8988T (cell line): ENCODE measurements around the gene TOX2.

ENCODE experiments used
- DNase-seq: peaks from one replicate; pipeline ENCODE4 v3.0.0; 2011

Gene TOX2

DNA sequence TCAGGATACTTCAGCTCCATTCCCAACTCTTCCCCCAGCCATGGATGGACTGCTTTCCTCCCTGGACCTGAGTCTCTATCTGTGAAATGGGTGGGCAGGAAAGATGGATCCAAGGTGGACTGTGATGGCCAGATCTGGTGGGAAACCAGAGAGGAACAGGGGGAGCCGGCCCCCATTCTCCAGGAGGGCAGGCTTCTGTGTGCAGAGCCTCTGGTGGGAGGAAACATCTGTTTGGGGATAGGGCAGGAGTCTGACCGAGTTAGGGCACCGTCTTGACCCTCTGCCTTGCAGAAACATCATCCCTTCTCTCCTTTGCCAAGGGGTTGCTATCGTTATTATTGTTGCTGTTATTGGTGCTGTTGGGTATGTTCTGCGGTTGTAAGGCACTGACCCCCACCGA is 91.5 kb downstream of the TOX2 start:
- no peak for DNase-seq

DNA sequence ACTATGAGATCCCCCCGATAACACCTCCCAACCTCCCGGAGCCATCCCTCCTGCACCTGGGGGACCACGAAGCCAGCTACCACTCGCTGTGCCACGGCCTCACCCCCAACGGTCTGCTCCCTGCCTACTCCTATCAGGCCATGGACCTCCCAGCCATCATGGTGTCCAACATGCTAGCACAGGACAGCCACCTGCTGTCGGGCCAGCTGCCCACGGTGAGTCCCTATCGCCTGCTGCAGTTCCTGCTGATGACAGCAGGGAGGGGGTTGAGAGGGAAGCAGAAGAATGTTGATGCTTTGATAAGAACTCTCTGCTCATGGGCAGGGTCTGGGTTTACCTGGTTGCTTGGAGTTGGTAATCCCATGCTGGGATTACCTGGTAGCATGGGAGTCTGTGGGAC is 91.9 kb downstream of the TOX2 start:
- DNase-seq, result no peak

DNA sequence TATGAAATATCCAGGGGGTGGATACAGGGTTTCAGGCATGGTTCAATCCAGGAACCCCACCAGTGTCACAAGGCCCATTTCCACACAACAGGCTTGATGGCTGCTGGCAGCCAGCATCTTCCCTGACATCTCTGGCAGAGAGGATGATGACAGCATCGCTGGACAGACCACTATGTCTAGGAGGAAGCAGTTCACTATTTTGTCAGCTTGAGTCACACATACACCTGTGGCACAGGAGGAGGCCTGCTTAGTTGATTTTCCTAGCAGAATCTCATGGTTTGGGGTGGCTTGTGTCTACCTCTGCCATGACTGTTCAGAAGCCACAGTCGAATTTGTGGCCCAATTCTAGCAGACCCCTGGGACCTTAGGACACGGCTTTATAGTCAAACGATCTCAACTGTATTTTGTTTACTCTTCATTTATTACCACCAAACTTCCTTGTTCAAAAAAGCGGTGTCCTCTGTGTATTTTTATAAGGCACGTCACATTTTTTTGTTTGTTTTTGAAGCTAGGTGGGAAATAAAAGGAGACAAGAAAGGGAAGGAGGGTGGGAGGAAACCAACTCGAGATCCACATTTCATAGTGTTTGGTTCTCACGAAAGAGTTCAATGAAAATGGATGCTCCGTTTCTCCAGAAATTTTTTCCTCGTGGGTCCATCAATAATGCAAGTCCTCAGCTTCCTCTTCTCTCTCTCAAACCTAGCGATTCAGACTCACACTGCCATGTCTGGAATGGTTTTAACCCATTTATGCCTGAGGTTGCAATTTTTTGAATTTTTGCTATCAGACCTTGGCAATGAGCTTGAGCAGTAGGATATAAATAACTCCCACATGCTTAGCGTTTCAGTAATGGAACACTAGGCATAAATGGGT is 94.4 kb downstream of the TOX2 start:
- no peak for DNase-seq

- DNase-seq, result no peak
Observed at GRCh38 chr20:44009679-44009992, 95.0 kb downstream of the TOX2 start.

GRCh38 chr20:44010162-44010704 is 95.6 kb downstream of the TOX2 start:
- no peak for DNase-seq

- no peak for DNase-seq
Observed at GRCh38 chr20:44011251-44011940, 96.7 kb downstream of the TOX2 start.

- DNase-seq, result no peak
Observed at GRCh38 chr20:44012466-44013226, 98.0 kb downstream of the TOX2 start.

- DNase-seq, result no peak
Observed at GRCh38 chr20:44014807-44015732, 100.4 kb downstream of the TOX2 start.

DNA sequence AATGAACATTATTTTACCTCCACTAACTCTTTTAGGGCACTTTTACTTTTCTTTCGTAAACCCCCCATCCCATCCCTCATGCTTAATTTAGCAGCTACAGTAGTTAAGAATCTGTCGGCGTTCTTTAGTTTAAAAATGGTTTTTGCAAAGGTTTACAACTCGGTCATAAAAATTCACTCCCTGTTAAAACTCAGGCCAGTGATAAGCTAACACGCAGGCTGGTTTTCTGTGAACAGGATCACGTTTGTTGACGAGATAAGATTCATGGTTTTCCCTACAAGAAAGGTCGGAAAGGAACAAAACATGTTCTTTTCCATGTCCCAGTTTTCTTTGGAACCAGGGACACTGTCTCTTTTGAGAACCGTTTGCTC is 101.1 kb downstream of the TOX2 start:
- DNase-seq, result no peak

DNA sequence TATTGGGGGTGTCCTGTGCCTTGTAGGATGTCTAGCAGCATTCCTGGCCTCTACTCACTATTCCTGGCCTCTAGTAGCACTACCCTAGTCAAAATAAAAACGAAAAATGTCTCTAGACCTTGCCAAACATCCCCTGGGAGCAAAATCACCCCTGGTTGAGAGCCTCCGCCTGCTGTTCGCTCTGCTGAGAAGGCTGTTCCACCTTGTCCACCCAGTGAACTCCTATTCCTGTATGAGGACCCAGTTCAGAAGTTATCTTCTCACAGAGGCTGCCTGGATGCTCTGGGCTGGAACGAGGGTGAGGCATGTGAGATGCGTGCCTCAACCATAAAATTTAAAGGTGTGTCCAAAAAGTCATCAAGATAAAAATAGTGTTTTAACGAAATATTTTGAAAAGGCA is 101.9 kb downstream of the TOX2 start:
- no peak for DNase-seq

- DNase-seq, result no peak
Observed at GRCh38 chr20:44017211-44017610, 102.6 kb downstream of the TOX2 start.

DNA sequence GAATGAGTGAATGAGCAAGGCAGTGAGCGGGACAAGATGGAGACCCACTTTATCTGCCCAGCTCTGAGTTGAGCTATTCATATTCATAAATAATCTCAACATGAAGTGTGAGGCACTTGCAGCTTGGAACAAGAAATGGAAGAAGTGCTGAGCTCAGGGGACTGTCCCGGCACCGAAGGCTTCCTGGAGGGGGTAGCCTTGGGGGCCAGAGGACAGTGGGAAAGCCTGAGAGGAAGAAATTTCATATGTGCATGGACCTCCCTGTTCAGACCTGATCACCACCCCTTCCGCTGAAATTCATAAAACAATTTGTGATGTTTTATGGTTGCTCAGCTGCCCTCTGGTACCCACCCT is 103.2 kb downstream of the TOX2 start:
- DNase-seq, result no peak

DNA sequence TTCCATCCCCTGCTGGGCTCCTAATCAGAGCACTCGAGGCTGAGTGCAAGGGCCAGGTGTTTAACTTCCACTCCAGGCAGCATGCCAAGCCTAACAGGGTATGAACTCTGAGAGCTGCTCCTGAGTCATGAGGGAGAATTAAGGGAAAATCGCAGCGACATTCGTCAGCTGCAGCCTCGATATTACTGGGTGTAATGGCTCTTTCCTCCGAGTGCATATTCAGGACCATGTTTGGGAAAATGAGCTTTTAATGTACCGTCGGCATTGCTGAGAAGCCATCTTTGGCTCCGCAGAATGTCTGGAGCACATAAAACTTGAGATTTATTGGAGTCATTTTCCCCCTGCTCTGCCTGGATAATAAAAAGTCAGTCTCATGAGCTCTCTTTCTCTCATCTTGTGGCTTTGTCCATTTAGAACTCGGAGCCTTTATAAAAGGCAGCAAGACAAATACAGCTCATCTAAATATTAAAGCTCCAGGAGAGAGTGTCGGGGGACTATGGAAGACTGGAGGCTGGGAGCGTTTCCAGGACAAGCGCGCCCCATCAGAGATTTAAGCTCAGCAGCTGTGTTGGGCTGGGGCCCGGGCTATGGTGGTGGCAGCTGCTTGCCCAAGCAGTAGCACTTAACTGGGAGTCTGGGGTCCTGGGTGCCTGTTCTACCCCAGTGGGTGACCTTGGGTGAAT is 103.7 kb downstream of the TOX2 start:
- no peak for DNase-seq

DNA sequence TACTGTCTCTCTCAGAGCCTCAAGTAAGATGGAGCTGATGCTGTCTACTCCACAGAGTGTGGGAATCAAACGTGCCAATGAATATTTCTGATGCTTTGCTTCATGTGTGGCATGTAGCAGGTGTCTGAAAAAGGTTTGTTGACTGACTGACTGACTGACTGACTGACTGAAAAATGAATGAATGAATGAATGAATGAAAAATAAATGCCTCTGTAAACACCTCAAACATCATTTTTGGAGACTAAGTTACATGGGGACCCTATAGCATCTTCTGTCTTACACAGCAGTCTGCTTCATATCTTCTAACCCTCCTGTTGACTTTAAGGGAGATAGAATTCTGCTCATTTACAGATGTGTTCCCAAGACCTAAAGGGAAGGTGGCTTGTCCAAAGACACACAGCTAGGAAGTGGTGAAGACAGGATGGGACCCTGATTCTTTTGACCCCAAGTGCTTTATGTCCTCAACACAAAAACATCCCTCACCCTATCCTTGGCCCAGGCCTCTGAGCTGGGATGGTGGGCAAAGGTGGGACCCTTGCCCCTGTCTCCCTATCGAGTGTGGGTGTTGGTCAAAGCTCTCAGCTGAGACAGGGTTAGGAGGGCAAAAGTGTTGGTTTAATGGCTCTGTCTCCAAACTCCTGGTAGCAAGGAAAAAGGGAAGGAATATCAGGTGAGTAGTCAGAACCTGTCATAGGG is 104.4 kb downstream of the TOX2 start:
- DNase-seq, result no peak

- DNase-seq, result no peak
Observed at GRCh38 chr20:44019638-44020335, 105.1 kb downstream of the TOX2 start.

GRCh38 chr20:44020406-44021148 is 105.9 kb downstream of the TOX2 start:
- no peak for DNase-seq

GRCh38 chr20:44021186-44021585 is 106.5 kb downstream of the TOX2 start:
- no peak for DNase-seq

- no peak for DNase-seq
Observed at GRCh38 chr20:44021900-44022299, 107.2 kb downstream of the TOX2 start.

GRCh38 chr20:44022464-44022863 is 107.8 kb downstream of the TOX2 start:
- DNase-seq, result no peak
